ENCODE data around the gene LRTM2. TPM values are rescaled to one million over a fixed set of nuclear protein-coding genes. Genes with fewer than 3 reads are reported as not detected.

Gene LRTM2
- total RNA-seq, 1 experiment from 2014 or later, result not detected

- Histone ChIP-seq H3K4me2 (ENCODE audit: low read length) (no peak overlapping the region), H3K27ac (ENCODE audit: low read length) (no peak overlapping the region), H3F3A (ENCODE audit: low read length, unreplicated experiment) (no peaks in the 10 kb centered on the region), H2AFZ (ENCODE audit: low read length) (no peak overlapping the region), H3K9ac (ENCODE audit: low read length) (no peak overlapping the region), H3K4me3 (ENCODE audit: low read length) (no peak overlapping the region), H4K20me1 (ENCODE audit: low read length) (no peaks in the 10 kb centered on the region), H3K36me3 (ENCODE audit: low read depth, low read length) (no peaks in the 10 kb centered on the region), H3K9me3 (ENCODE audit: low read length) (no peaks in the 10 kb centered on the region), H3K4me1 (ENCODE audit: insufficient read depth, low read length) (no peaks in the 10 kb centered on the region), H3K9me2 (replicated peaks; ENCODE audit: low read length) (no peaks in the 10 kb centered on the region), H3K79me2 (ENCODE audit: low read length) (no peaks in the 10 kb centered on the region), H3K27me3 (ENCODE audit: low read length) (peaks cover 23% of the 10 kb centered on the region; the same call in 1 of the 2 replicates)
- TF ChIP-seq EZH2phosphoT487 (IDR thresholded peaks at IDR 0.05; ENCODE audit: borderline replicate concordance, low read length) (no peak), CTCF (conservative IDR thresholded peaks at IDR 0.05; ENCODE audit: low read depth, low read length) (no peak), EZH2 (IDR thresholded peaks at IDR 0.05; ENCODE audit: low read length, unreplicated experiment) (no peak)
- no TSS peak for BruUV-seq (replicated peaks)
- CTCF ChIA-PET, result no interaction called here
- POLR2A ChIA-PET (ENCODE audit: unreplicated experiment), result no interaction called here
- intact Hi-C loops (cut with micrococcal nuclease), result no loop called here
- no peak for DNase-seq
- no peak for ATAC-seq
Observed at GRCh38 chr12:1811281-1811947, 9.0 kb upstream of the LRTM2 start.

GRCh38 chr12:1811948-1812291 lies 8.4 kb upstream of the LRTM2 start:
- ChIA-PET POLR2A (ENCODE audit: unreplicated experiment) (no interaction called here), CTCF (no interaction called here)
- H3K9me2 ChIP-seq (replicated peaks; ENCODE audit: low read length), result no peaks in the 10 kb centered on the region
- H3F3A ChIP-seq (ENCODE audit: low read length, unreplicated experiment), result no peaks in the 10 kb centered on the region
- H2AFZ ChIP-seq (ENCODE audit: low read length), result no peak overlapping the region
- TF ChIP-seq EZH2phosphoT487 (IDR thresholded peaks at IDR 0.05; ENCODE audit: borderline replicate concordance, low read length), result no peak
- TF ChIP-seq CTCF (conservative IDR thresholded peaks at IDR 0.05; ENCODE audit: low read depth, low read length), result no peak
- no peak for TF ChIP-seq EZH2 (IDR thresholded peaks at IDR 0.05; ENCODE audit: low read length, unreplicated experiment)
- no peak overlapping the region for H3K9ac ChIP-seq (ENCODE audit: low read length)
- no peak for DNase-seq
- H3K27ac ChIP-seq (ENCODE audit: low read length), result no peak overlapping the region
- no peak for ATAC-seq
- H4K20me1 ChIP-seq (ENCODE audit: low read length), result no peaks in the 10 kb centered on the region
- H3K9me3 ChIP-seq (ENCODE audit: low read length), result no peaks in the 10 kb centered on the region
- intact Hi-C loops (cut with micrococcal nuclease), result no loop called here
- H3K4me1 ChIP-seq (ENCODE audit: insufficient read depth, low read length), result no peaks in the 10 kb centered on the region
- BruUV-seq (replicated peaks), result no TSS peak
- H3K4me3 ChIP-seq (ENCODE audit: low read length), result no peak overlapping the region
- H3K27me3 ChIP-seq (ENCODE audit: low read length), result peaks cover 28% of the 10 kb centered on the region
- H3K36me3 ChIP-seq (ENCODE audit: low read depth, low read length), result no peaks in the 10 kb centered on the region
- no peaks in the 10 kb centered on the region for H3K79me2 ChIP-seq (ENCODE audit: low read length)
- H3K4me2 ChIP-seq (ENCODE audit: low read length), result no peak overlapping the region

- ATAC-seq, result no peak
- H3K4me1 ChIP-seq (ENCODE audit: insufficient read depth, low read length), result no peaks in the 10 kb centered on the region
- no peak overlapping the region for H3K4me2 ChIP-seq (ENCODE audit: low read length)
- TF ChIP-seq EZH2 (IDR thresholded peaks at IDR 0.05; ENCODE audit: low read length, unreplicated experiment), result no peak
- TF ChIP-seq EZH2phosphoT487 (IDR thresholded peaks at IDR 0.05; ENCODE audit: borderline replicate concordance, low read length), result no peak
- no peak for TF ChIP-seq CTCF (conservative IDR thresholded peaks at IDR 0.05; ENCODE audit: low read depth, low read length)
- no peaks in the 10 kb centered on the region for H4K20me1 ChIP-seq (ENCODE audit: low read length)
- no peaks in the 10 kb centered on the region for H3F3A ChIP-seq (ENCODE audit: low read length, unreplicated experiment)
- CTCF ChIA-PET, result no interaction called here
- H3K27me3 ChIP-seq (ENCODE audit: low read length), result peaks cover 31% of the 10 kb centered on the region
- no peaks in the 10 kb centered on the region for H3K36me3 ChIP-seq (ENCODE audit: low read depth, low read length)
- no peak overlapping the region for H2AFZ ChIP-seq (ENCODE audit: low read length)
- H3K4me3 ChIP-seq (ENCODE audit: low read length), result no peak overlapping the region
- POLR2A ChIA-PET (ENCODE audit: unreplicated experiment), result no interaction called here
- H3K9ac ChIP-seq (ENCODE audit: low read length), result no peak overlapping the region
- BruUV-seq (replicated peaks), result no TSS peak
- H3K79me2 ChIP-seq (ENCODE audit: low read length), result no peaks in the 10 kb centered on the region
- no peak for DNase-seq
- H3K27ac ChIP-seq (ENCODE audit: low read length), result no peak overlapping the region
- intact Hi-C loops (cut with micrococcal nuclease), result no loop called here
- H3K9me3 ChIP-seq (ENCODE audit: low read length), result no peaks in the 10 kb centered on the region
- no peaks in the 10 kb centered on the region for H3K9me2 ChIP-seq (replicated peaks; ENCODE audit: low read length)
Observed at GRCh38 chr12:1812650-1813302, 7.6 kb upstream of the LRTM2 start.

Data from PC-3 (cell line).